ENCODE data around the gene SNAPC5. TPM values are rescaled to one million over a fixed set of nuclear protein-coding genes. Genes with fewer than 3 reads are reported as not detected.

SNAPC5 gene
- total RNA-seq, 1 donor: 14.2 TPM

DNA sequence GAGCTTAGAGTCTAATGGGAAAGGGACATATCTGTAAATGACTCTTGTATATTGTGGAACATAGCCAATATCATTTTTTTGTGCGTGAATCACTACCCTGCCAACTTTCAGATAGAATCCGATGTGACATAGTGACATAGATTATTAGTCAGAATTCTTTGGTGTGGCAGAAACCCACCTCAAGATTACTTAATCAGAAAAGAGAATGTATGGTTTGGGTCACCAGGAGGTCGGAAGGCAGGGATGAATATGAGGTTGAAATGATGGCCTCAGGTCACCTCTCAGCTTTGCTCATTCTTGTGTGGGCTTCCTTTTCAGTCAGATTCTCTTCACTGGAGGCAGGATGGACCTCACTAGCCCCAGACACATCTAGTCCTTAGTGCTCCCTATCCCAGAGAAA lies 41.4 kb downstream of the SNAPC5 start:
- DNase-seq (ENCODE audit: low read depth): no peak
- H3K4me3 ChIP-seq (ENCODE audit: low read depth, low read length): no peak overlapping the region
- TF ChIP-seq, protein P1, sequence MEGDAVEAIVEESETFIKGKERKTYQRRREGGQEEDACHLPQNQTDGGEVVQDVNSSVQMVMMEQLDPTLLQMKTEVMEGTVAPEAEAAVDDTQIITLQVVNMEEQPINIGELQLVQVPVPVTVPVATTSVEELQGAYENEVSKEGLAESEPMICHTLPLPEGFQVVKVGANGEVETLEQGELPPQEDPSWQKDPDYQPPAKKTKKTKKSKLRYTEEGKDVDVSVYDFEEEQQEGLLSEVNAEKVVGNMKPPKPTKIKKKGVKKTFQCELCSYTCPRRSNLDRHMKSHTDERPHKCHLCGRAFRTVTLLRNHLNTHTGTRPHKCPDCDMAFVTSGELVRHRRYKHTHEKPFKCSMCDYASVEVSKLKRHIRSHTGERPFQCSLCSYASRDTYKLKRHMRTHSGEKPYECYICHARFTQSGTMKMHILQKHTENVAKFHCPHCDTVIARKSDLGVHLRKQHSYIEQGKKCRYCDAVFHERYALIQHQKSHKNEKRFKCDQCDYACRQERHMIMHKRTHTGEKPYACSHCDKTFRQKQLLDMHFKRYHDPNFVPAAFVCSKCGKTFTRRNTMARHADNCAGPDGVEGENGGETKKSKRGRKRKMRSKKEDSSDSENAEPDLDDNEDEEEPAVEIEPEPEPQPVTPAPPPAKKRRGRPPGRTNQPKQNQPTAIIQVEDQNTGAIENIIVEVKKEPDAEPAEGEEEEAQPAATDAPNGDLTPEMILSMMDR (IDR thresholded peaks at IDR 0.05; ENCODE audit: insufficient read depth, low read depth, low read length): no peak

DNA sequence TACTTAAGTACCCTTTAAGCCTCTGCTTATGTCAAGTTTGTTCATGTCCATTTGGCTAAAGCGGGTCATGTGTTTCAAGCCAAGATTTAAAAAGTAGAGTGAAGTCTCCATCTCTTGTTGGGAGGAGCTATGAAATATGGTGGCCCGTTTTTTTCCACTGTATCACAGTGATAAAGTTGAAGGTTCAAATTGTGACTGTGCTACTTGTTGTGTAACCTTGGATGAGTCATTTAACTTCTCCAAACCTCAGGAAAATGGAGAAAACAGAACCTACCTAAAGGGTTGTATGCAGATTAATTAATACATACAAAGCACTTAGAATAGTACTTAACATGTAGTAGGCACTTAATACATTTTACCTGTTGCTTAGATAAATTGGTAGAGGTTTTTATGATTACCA lies 43.4 kb downstream of the SNAPC5 start:
- H3K4me3 ChIP-seq (ENCODE audit: low read depth, low read length): no peak overlapping the region
- DNase-seq (ENCODE audit: low read depth): peak; percentile 41
- TF ChIP-seq, protein P1 (IDR thresholded peaks at IDR 0.05; ENCODE audit: insufficient read depth, low read depth, low read length): no peak

DNA sequence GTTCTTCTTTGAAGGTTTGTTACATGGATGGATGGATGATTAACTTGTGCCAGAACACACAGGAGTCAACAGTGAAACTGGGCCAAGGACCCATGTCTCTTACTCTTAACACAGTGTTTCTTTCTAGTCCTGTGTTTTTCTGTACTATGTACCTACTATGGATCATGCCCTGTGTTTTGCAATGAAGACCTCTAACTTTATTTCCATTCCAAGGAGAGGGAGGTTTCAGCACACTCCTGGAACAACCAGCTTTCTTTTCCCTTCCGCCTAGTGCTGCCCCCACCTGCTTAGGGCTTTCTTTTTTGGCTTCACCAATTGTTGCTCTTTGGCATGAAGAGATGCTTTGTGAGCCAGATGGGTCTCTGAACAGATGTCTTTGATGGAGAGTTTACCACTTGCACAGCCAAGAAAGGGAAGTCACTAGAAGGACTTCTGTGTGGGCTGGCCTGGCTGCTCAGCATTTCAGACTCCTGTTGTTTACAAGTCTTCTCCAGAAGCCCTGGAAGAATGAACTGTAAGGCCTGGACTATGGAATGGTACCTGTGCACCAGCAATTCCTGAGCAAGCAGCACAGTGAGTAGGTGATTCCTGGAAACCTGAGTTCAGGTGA lies 44.5 kb downstream of the SNAPC5 start:
- TF ChIP-seq, protein P1 (IDR thresholded peaks at IDR 0.05; ENCODE audit: insufficient read depth, low read depth, low read length): no peak
- no peak for DNase-seq (ENCODE audit: low read depth)
- H3K4me3 ChIP-seq (ENCODE audit: low read depth, low read length): no peak overlapping the region

DNA sequence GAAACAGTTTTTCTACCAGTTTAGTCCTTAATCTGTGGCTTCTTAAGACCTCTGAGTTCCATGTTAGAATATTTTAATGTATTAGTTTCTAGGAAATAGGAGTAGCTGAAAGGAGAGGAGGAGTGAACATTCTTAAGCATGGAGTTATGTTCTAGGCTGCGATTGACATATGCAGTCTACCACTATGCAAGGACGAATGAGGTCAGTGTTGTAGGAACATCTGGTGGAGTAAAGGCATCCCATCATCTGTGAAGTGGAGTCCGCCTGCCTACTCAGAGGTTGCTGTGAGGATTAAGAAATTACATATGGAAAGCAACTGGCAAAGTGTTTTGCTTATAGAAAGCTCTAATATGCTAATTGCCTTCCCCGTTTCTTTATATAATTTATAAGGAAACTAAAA lies 45.1 kb downstream of the SNAPC5 start:
- no peak overlapping the region for H3K4me3 ChIP-seq (ENCODE audit: low read depth, low read length)
- TF ChIP-seq, protein P1 (IDR thresholded peaks at IDR 0.05; ENCODE audit: insufficient read depth, low read depth, low read length): no peak
- DNase-seq (ENCODE audit: low read depth): no peak

Small RNA genes lying within 50 kb of the gene (small RNA-seq; reads per million reads assigned to genes)
- gene MIR4512 (0.38 reads per million), gene RF01159 (not detected), gene SNORD16 (not detected), gene SNORD18A (not detected), gene SNORD18B (not detected), gene SNORD18C (not detected)

Other genes starting within 250 kb of the SNAPC5 start
- under 0.01 TPM in 1 of 2 replicates, not detected in the other for gene MEGF11, start 244.0 kb downstream of the SNAPC5 start, total RNA-seq
- 20.9 and 31.5 TPM in 2 replicates for gene DIS3L, start 204.2 kb downstream of the SNAPC5 start, total RNA-seq
- 10.0 and 13.8 TPM in 2 replicates for gene TIPIN, start 141.1 kb downstream of the SNAPC5 start, total RNA-seq
- gene MAP2K1, start 110.8 kb downstream of the SNAPC5 start, total RNA-seq: 21.6 and 26.3 TPM in 2 replicates
- gene RPL4, start 7.1 kb upstream of the SNAPC5 start, total RNA-seq: 1,273 and 2,415 TPM in 2 replicates
- 15.8 and 19.9 TPM in 2 replicates for gene ZWILCH, start 7.6 kb upstream of the SNAPC5 start, total RNA-seq
- 0.32 and 0.43 TPM in 2 replicates for gene LCTL, start 68.2 kb upstream of the SNAPC5 start, total RNA-seq
- 3.0 and 3.5 TPM in 2 replicates for gene SMAD6, start 204.5 kb upstream of the SNAPC5 start, total RNA-seq